Endothelial cell (in vitro differentiated cells): ENCODE results near the gene SLC12A8. TPM values are rescaled to one million over a fixed set of nuclear protein-coding genes. Genes with fewer than 3 reads are reported as not detected.

Experiments used
- DNase-seq: peaks from one replicate; pipeline ENCODE4 v3.0.0; 2021; ENCODE audit warnings: low spot score
- H3K27ac Mint-ChIP-seq: one replicate; pipeline ENCODE4 v1.8.0; 2021; ENCODE audit warnings: mixed read lengths, inconsistent platforms; ENCODE audit not compliant: unreplicated experiment
- H3K27me3 Mint-ChIP-seq: one replicate; pipeline ENCODE4 v1.8.0; 2021; ENCODE audit warnings: mild to moderate bottlenecking, moderate library complexity, mixed read lengths, inconsistent platforms; ENCODE audit not compliant: unreplicated experiment
- H3K36me3 Mint-ChIP-seq: one replicate; pipeline ENCODE4 v1.8.0; 2021; ENCODE audit warnings: mild to moderate bottlenecking, low read depth, mixed read lengths, inconsistent platforms; ENCODE audit not compliant: unreplicated experiment
- H3K4me1 Mint-ChIP-seq: one replicate; pipeline ENCODE4 v1.8.0; 2021; ENCODE audit warnings: mild to moderate bottlenecking, mixed read lengths, inconsistent platforms; ENCODE audit not compliant: unreplicated experiment
- H3K4me3 Mint-ChIP-seq: one replicate; pipeline ENCODE4 v1.8.0; 2021; ENCODE audit warnings: mild to moderate bottlenecking, mixed read lengths, inconsistent platforms; ENCODE audit not compliant: unreplicated experiment
- H3K9me3 Mint-ChIP-seq: one replicate; pipeline ENCODE4 v1.8.0; 2021; ENCODE audit warnings: mixed read lengths, inconsistent platforms; ENCODE audit not compliant: unreplicated experiment
- CTCF ChIP-seq: fragments of 200-600 bp; sonication (generic); IDR thresholded peaks from one replicate; pipeline ENCODE4 v1.5.0; 2021; ENCODE audit warnings: antibody characterized with exemption; ENCODE audit not compliant: unreplicated experiment
- total RNA-seq: library from RNA; stranded (reverse); fragmentation: NEBNext Ultra II Directional; extraction: Animal tissue kit (Norgen Biotek cat#: 25700); gene quantifications from one replicate; pipeline ENCODE4 v1.2.1, GENCODE V29; 2021; ENCODE audit not compliant: unreplicated experiment

SLC12A8 gene
- total RNA-seq, 1 donor from 2014 or later = 0.54 TPM

- peak; percentile 47 for DNase-seq
- H3K27me3 Mint-ChIP-seq = peaks cover 5% of the 10 kb centered on the region
- peak; percentile 20 for TF ChIP-seq CTCF
- H3K9me3 Mint-ChIP-seq = no peaks in the 10 kb centered on the region
- H3K27ac Mint-ChIP-seq = no peak overlapping the region
- H3K4me3 Mint-ChIP-seq = no peak overlapping the region
- peaks cover 10% of the 10 kb centered on the region for H3K4me1 Mint-ChIP-seq
- no peaks in the 10 kb centered on the region for H3K36me3 Mint-ChIP-seq
These were observed 136.8 kb downstream of the SLC12A8 start for GRCh38 chr3:125075738-125076137.

- Mint-ChIP-seq H3K4me3 (no peak overlapping the region), H3K27me3 (peaks cover 5% of the 10 kb centered on the region), H3K4me1 (peaks cover 5% of the 10 kb centered on the region), H3K27ac (no peak overlapping the region), H3K9me3 (no peaks in the 10 kb centered on the region), H3K36me3 (no peaks in the 10 kb centered on the region)
- no peak for TF ChIP-seq CTCF
- no peak for DNase-seq
These were observed 139.1 kb downstream of the SLC12A8 start for GRCh38 chr3:125073390-125073905.

- Mint-ChIP-seq H3K4me1 (peaks cover 5% of the 10 kb centered on the region), H3K27ac (no peak overlapping the region), H3K36me3 (no peaks in the 10 kb centered on the region), H3K4me3 (no peak overlapping the region), H3K9me3 (no peaks in the 10 kb centered on the region), H3K27me3 (peaks cover 5% of the 10 kb centered on the region)
- DNase-seq = no peak
- no peak for TF ChIP-seq CTCF
These were observed 139.7 kb downstream of the SLC12A8 start for GRCh38 chr3:125072749-125073389.

- no peak for DNase-seq
- H3K9me3 Mint-ChIP-seq = no peaks in the 10 kb centered on the region
- no peaks in the 10 kb centered on the region for H3K36me3 Mint-ChIP-seq
- no peak overlapping the region for H3K27ac Mint-ChIP-seq
- H3K4me3 Mint-ChIP-seq = no peak overlapping the region
- TF ChIP-seq CTCF = no peak
- H3K27me3 Mint-ChIP-seq = peaks cover 7% of the 10 kb centered on the region
- H3K4me1 Mint-ChIP-seq = peaks cover 5% of the 10 kb centered on the region
These were observed 140.2 kb downstream of the SLC12A8 start for GRCh38 chr3:125072301-125072700.

- H3K27ac Mint-ChIP-seq = no peak overlapping the region
- TF ChIP-seq CTCF = no peak
- no peak for DNase-seq
- H3K36me3 Mint-ChIP-seq = no peaks in the 10 kb centered on the region
- no peak overlapping the region for H3K4me3 Mint-ChIP-seq
- no peaks in the 10 kb centered on the region for H3K9me3 Mint-ChIP-seq
- H3K4me1 Mint-ChIP-seq = no peaks in the 10 kb centered on the region
- peaks cover 6% of the 10 kb centered on the region for H3K27me3 Mint-ChIP-seq
These were observed 142.4 kb downstream of the SLC12A8 start for GRCh38 chr3:125069968-125070745.
